ENCODE measurements around the gene OR4C6.

Gene OR4C6

GRCh38 chr11:55661901-55662300 is at the start of gene OR4C6:
Gene OR4C6, plus strand, starts transcription at chr11:55662201. Its CDS starts 2,966 bp downstream, at chr11:55665167.
- no peak for DNase-seq

- no peak for DNase-seq
Observed at GRCh38 chr11:55624531-55624930, 37.5 kb upstream of the OR4C6 start.

GRCh38 chr11:55634813-55635212 is 27.2 kb upstream of the OR4C6 start, which contains the start of gene OR4P4:
Gene OR4P4, plus strand, starts transcription at chr11:55635113.
- no peak for DNase-seq

- DNase-seq, result no peak
Observed at GRCh38 chr11:55648027-55648426, 14.0 kb upstream of the OR4C6 start, which contains the start of gene OR4S2. Gene OR4S2, plus strand, starts transcription at chr11:55648327. Its CDS starts 2,577 bp downstream, at chr11:55650904.

- no peak for DNase-seq
Observed at GRCh38 chr11:55652560-55652959, 9.4 kb upstream of the OR4C6 start.

- DNase-seq, result no peak
Observed at GRCh38 chr11:55655096-55655495, 6.9 kb upstream of the OR4C6 start.

GRCh38 chr11:55658031-55658573 is 3.9 kb upstream of the OR4C6 start:
- DNase-seq, result no peak

- DNase-seq, result no peak
Observed at GRCh38 chr11:55658608-55659007, 3.4 kb upstream of the OR4C6 start.

- DNase-seq, result no peak
Observed at GRCh38 chr11:55669376-55669775, 7.4 kb downstream of the OR4C6 start.

- no peak for DNase-seq
Observed at GRCh38 chr11:55673860-55674259, 11.9 kb downstream of the OR4C6 start.

GRCh38 chr11:55697817-55698216 is 35.8 kb downstream of the OR4C6 start:
- DNase-seq, result no peak

- no peak for DNase-seq
Observed at GRCh38 chr11:55701429-55701828, 39.4 kb downstream of the OR4C6 start.

GRCh38 chr11:55707029-55707428 is 45.0 kb downstream of the OR4C6 start:
- peak in 1 of 2 experiments; percentile 47 for DNase-seq

- peak in 1 of 2 experiments; percentile 11 for DNase-seq
Observed at GRCh38 chr11:55714982-55715888, 53.2 kb downstream of the OR4C6 start.
